HG02642 (cell line): ENCODE measurements around the gene CYP8B1.
"Not testable (repeated sequence)": the region's sequence is repeated elsewhere in the genome, so short reads cannot be mapped to it uniquely, and the experiment has no call there.

Experiments
- ATAC-seq: cut with Tn5 transposase; IDR thresholded peaks from one replicate; pipeline ENCODE4 v1.9.1; 2021; ENCODE audit warnings: mild to moderate bottlenecking; ENCODE audit not compliant: unreplicated experiment, poor library complexity

Gene CYP8B1

GRCh38 chr3:42887084-42887483, 11.4 kb upstream of the CYP8B1 start:
- no peak for ATAC-seq

GRCh38 chr3:42886294-42886822, 10.7 kb upstream of the CYP8B1 start:
- ATAC-seq, result no peak

- no peak for ATAC-seq
Observed at GRCh38 chr3:42884324-42884723, 8.6 kb upstream of the CYP8B1 start.

GRCh38 chr3:42883251-42883930, 7.7 kb upstream of the CYP8B1 start:
- not testable (repeated sequence) for ATAC-seq

GRCh38 chr3:42880601-42881451, 5.1 kb upstream of the CYP8B1 start:
- peak; percentile 98 for ATAC-seq

GRCh38 chr3:42880183-42880582, 4.5 kb upstream of the CYP8B1 start:
- ATAC-seq, result no peak

GRCh38 chr3:42877881-42878280, 2.2 kb upstream of the CYP8B1 start:
- ATAC-seq, result no peak

GRCh38 chr3:42876940-42877720, 1.5 kb upstream of the CYP8B1 start:
- no peak for ATAC-seq

- no peak for ATAC-seq
Observed at GRCh38 chr3:42876401-42876800, 722 bp upstream of the CYP8B1 start.

GRCh38 chr3:42874749-42875148, 930 bp downstream of the CYP8B1 start:
- no peak for ATAC-seq

- ATAC-seq, result no peak
Observed at GRCh38 chr3:42873221-42873982, 2.3 kb downstream of the CYP8B1 start.

GRCh38 chr3:42872718-42873117, 3.0 kb downstream of the CYP8B1 start:
- no peak for ATAC-seq

- no peak for ATAC-seq
Observed at GRCh38 chr3:42871592-42872196, 4.0 kb downstream of the CYP8B1 start.

GRCh38 chr3:42868841-42869240, 6.8 kb downstream of the CYP8B1 start:
- ATAC-seq, result no peak

GRCh38 chr3:42867138-42867537, 8.5 kb downstream of the CYP8B1 start:
- ATAC-seq, result no peak

- no peak for ATAC-seq
Observed at GRCh38 chr3:42865256-42865655, 10.4 kb downstream of the CYP8B1 start.

- no peak for ATAC-seq
Observed at GRCh38 chr3:42864321-42864950, 11.2 kb downstream of the CYP8B1 start.

GRCh38 chr3:42856544-42856943, 19.1 kb downstream of the CYP8B1 start:
- no peak for ATAC-seq
